HT-29 (cell line): Measurements from ENCODE around the gene UACA. TPM values are rescaled to one million over a fixed set of nuclear protein-coding genes. Genes with fewer than 3 reads are reported as not detected.
"Not testable (repeated sequence)": the region's sequence is repeated elsewhere in the genome, so short reads cannot be mapped to it uniquely, and the experiment has no call there.

Experiments used
- DNase-seq: peaks from one replicate; pipeline ENCODE4 v3.0.0-alpha.2; 2015; ENCODE audit warnings: low spot score
- total RNA-seq: library from RNA; depleted of rRNA; stranded (reverse); fragments of >200 nt; shearing (Covaris generic); gene quantifications from 2 replicates; pipeline ENCODE4 v1.2.3, GENCODE V29; 2014; rRNA removed

UACA gene
- total RNA-seq, 1 experiment from 2014 or later: 20.5 TPM

- DNase-seq: no peak
Observed at GRCh38 chr15:70627322-70627721, 136.0 kb downstream of the UACA start.

- DNase-seq: no peak
Observed at GRCh38 chr15:70625438-70625837, 137.9 kb downstream of the UACA start.

GRCh38 chr15:70625011-70625410 lies 138.3 kb downstream of the UACA start:
- DNase-seq: no peak

GRCh38 chr15:70618929-70619328 lies 144.4 kb downstream of the UACA start:
- no peak for DNase-seq

- no peak for DNase-seq
Observed at GRCh38 chr15:70617911-70618287, 145.5 kb downstream of the UACA start.

DNA sequence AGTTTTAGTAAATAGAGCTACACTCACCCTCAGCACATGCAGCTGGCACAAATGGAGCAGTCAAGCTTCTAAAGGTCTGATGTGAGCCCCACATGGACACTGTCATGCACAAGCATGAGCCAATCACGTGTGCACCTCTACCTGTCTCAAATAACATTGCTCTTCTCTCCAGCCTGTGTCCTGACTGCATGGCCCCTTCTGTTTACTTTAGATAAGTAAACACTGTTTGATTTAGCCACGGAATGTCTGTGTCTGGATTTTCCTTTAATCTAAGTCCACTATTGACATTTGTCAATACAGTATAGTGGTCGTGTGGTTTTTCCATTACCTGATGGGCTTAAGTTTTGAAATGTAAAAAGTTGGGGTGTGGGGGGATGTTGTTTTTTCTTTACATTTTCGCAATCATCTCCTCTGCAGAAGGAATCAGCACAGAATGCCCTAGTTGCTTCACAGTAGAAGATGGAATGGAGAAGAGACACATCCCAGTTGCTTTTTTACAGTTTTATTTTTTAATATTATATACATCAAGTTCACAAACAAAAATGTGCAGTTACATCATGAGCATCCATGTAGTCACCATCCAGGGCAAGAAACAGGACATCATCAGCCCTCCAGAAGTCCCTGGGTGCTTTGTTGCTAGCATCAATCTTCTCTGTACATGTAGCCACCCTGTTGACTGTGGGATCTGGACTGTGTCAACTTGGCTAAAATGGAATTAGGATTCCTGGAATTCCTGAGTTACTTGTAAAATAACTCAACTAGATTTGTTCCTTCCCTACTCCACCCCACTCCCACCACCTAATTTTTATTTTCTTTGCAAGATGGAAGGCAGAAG lies 146.1 kb downstream of the UACA start:
- no peak for DNase-seq

DNA sequence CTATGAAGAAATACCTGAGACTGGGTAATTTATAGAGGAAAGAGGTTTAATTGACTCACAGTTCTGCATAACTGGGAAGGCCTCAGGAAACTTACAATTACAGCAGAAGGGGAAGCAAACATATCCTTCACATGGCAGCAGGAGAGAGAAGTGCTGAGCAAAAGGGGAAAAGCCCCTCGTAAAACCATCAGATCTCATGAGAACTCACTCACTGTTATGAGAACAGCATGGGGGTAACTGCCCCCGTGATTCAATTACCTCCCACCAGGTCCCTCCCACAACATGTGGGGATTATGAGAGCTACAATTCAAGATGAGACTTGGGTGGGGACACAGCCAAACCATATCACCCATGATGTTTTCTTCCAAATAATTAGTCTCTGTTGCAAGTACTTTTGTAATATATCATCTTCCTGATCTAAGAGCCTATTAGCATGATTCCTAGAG lies 147.0 kb downstream of the UACA start:
- not testable (repeated sequence) for DNase-seq

DNA sequence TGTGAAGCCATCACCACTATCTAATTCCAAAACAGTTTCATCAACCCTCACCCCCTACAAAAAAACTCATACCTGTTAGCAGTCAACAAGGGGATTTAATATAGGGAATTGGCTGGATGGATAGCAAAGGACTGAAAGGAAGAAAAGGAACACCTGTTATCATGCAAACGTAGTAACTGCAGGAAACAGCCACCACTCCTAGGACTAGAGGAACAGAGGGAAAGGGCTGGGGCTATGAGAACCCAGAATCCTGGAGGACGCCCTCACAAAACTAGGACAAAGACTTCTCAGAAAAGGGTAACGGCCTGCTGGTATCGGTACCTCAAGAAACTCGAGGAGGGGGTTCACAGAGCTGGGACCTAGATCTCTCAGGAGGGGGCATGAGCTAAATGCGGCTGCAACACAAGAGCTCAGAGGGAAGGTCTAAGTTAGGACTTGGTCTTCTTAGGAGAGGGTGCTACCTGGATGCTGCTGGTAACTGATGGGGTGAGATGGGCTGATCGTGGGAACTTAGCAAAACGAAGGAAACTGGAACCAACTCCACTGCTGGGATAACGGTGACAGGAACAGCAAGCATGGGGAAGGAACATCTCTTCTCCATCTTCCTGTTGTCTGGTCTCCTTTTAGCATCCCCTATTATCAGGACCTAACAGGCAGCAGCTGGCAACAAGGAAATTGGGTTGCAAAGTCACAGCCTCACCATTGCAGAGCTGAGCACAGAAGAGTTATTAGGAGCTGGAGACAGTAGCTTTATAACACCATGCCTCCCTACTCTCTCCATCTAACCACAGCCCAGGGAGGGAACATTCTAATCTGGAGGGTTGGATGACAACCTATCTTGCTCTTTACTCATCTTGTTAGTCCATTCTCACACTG lies 147.7 kb downstream of the UACA start:
- DNase-seq: no peak

- DNase-seq: no peak
Observed at GRCh38 chr15:70614221-70614620, 149.1 kb downstream of the UACA start.

DNA sequence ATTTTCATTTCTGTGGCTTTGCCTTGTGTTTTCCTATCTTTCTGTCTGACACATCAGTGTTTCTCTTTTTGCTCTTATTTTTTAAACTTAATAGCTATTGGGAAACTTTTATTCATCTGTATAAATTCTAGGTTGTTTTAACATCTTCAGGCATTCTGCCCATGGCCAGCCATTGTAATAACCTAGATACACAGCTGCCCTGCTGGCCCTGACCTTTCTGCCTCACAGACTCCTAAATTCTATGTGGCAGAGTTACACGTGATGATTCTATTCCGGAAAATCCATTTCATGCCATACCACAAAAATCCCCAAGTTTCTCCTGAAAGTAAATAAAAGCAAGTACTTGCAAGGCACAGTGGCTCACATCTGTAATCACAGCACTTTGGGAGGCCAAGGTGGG lies 150.1 kb downstream of the UACA start:
- no peak for DNase-seq

GRCh38 chr15:70611286-70611685 lies 152.1 kb downstream of the UACA start:
- no peak for DNase-seq

DNA sequence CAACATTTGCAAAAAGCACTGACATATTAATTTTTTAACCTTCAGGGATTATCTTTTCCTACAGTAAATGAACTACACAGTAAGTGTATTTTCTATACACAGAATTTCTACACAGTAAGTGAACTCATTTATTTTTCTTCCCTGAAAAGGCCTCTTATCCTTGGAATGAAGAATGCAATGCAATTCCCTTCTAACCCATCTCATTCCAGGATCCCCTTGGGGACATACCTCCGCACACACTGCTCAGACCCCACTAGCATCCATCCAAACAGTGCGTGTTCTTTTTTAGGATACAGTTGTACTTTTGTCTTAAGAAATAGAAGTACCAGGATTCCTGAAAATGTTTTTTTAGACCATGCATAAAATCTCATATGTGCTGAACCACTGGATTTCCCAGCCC lies 152.8 kb downstream of the UACA start:
- DNase-seq: no peak

DNA sequence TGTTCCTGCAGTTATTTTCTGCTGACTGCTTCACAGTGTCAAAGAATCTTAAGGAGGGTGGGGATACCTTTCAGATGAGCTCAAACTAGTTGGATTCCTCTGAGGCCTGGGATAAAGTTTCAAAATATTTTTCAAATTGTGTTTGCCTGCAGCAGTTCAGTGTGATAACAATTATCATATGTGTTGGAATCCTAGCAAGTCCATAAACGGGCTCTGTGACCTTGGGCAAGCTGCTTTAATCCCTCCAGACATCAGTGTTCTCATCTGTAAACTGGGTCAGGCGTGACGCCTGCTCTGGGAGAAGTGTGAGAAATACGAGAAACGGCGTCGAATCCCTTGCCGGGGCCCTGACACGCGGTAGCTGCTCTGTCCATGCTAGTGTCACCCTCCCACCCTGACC lies 153.5 kb downstream of the UACA start:
- DNase-seq: no peak

GRCh38 chr15:70608144-70608543 lies 155.2 kb downstream of the UACA start:
- no peak for DNase-seq

GRCh38 chr15:70605606-70606410 lies 157.6 kb downstream of the UACA start:
- DNase-seq: peak; percentile 76

DNA sequence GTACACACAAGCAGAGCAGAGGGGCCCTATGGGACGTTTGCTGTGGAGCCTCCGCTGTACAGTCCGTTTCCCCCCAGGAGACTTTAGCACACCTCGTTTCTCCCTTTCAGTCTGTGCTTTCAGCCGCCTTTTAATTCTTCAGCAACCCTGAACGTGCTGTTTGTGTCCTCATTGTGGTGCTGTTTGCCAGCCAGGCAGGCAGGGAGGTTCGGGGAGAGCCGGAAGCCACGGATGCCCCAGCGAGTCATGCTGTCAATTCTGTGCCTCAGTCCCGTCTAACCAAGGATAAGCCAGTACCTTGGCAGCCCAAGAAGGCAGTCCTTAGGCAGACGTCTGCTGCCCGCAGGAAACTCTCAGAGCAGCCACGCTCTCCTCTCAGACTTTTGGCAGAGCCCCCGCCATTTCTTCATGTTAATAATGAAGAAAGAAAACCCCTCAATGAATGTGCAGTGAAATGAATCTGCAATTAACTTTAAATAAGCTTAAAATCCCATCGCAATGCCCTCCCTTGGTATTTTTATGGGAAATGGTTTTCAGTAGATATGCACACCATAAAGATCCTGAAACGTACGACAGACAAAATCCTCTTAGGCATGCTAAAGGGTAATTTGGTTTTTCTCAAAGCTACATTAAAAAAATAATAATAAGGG lies 158.6 kb downstream of the UACA start:
- DNase-seq: peak; percentile 45

Other genes starting within 250 kb of the UACA start
- 4.4 and 5.6 TPM in 2 replicates for gene LARP6, start 90.6 kb upstream of the UACA start, total RNA-seq
- gene THAP10, start 128.9 kb upstream of the UACA start, total RNA-seq: 2.7 and 3.9 TPM in 2 replicates
- gene LRRC49, start 129.3 kb upstream of the UACA start, total RNA-seq: 4.2 and 5.9 TPM in 2 replicates